DOHH2 (cell line): ENCODE results near the gene C19orf47.
A peak's percentile ranks its signal among the peaks of the same experiment; 100 is the strongest.

Source experiments
- H3F3A ChIP-seq: fragments of 200-600 bp; sonication (generic), shearing (Covaris generic); 2 replicates; pipeline ENCODE4 v1.6.0; 2016; ENCODE audit warnings: antibody characterized with exemption, mild to moderate bottlenecking; ENCODE audit not compliant: control insufficient read depth, insufficient read depth
- H3K27ac ChIP-seq: fragments of 200-600 bp; sonication (generic); 2 replicates; pipeline ENCODE4 v1.5.1; 2014; ENCODE audit warnings: low read depth, mild to moderate bottlenecking, low read length, moderate library complexity
- H3K27me3 ChIP-seq: fragments of 200-600 bp; sonication (generic); 2 replicates; pipeline ENCODE4 v1.6.1; 2014; ENCODE audit warnings: mild to moderate bottlenecking, low read length, mixed read lengths; ENCODE audit not compliant: control insufficient read depth
- H3K36me3 ChIP-seq: fragments of 200-600 bp; sonication (generic); 2 replicates; pipeline ENCODE4 v1.6.1; 2014; ENCODE audit warnings: mild to moderate bottlenecking, low read length, moderate library complexity, mixed read lengths; ENCODE audit not compliant: control insufficient read depth
- H3K4me1 ChIP-seq: fragments of 200-600 bp; sonication (generic); 2 replicates; pipeline ENCODE4 v1.6.1; 2014; ENCODE audit warnings: mild to moderate bottlenecking, low read length, mixed read lengths; ENCODE audit not compliant: control insufficient read depth
- H3K4me2 ChIP-seq: fragments of 200-600 bp; sonication (generic); 2 replicates; pipeline ENCODE4 v1.6.0; 2014; ENCODE audit warnings: mild to moderate bottlenecking, low read length, moderate library complexity
- H3K4me3 ChIP-seq: fragments of 200-600 bp; sonication (generic); 2 replicates; pipeline ENCODE4 v1.5.1; 2014; ENCODE audit warnings: mild to moderate bottlenecking, low read length, mixed read lengths
- H3K79me2 ChIP-seq: fragments of 200-600 bp; sonication (generic); 2 replicates; pipeline ENCODE4 v1.6.1; 2014; ENCODE audit warnings: mild to moderate bottlenecking, low read length, mixed read lengths; ENCODE audit not compliant: control insufficient read depth
- H3K9me2 ChIP-seq: fragments of 200-600 bp; sonication (generic); replicated peaks from 2 replicates; pipeline ENCODE4 v1.6.1; 2014; ENCODE audit warnings: mild to moderate bottlenecking, low read length, mixed read lengths; ENCODE audit not compliant: control insufficient read depth
- H3K9me3 ChIP-seq: fragments of 200-600 bp; sonication (generic); 2 replicates; pipeline ENCODE4 v1.6.1; 2014; ENCODE audit warnings: antibody characterized with exemption, low read length, mixed read lengths; ENCODE audit not compliant: control insufficient read depth, insufficient read depth
- H4K20me1 ChIP-seq: fragments of 200-600 bp; sonication (generic); 2 replicates; pipeline ENCODE4 v1.6.0; 2014; ENCODE audit warnings: low read depth, mild to moderate bottlenecking, antibody characterized with exemption, low read length, moderate library complexity; ENCODE audit not compliant: control insufficient read depth, insufficient read depth
- CTCF ChIP-seq: fragments of 200-600 bp; sonication (generic); IDR thresholded peaks from one replicate; pipeline ENCODE4 v1.5.1; 2014; ENCODE audit warnings: antibody characterized with exemption, mild to moderate bottlenecking, low read depth, low read length; ENCODE audit not compliant: poor library complexity, severe bottlenecking
- EZH2phosphoT487 ChIP-seq: fragments of 200-600 bp; sonication (generic); IDR thresholded peaks from 2 replicates; pipeline ENCODE4 v1.6.1; 2017; ENCODE audit warnings: borderline replicate concordance, mild to moderate bottlenecking, antibody characterized with exemption, low read length, moderate library complexity, mixed read lengths

Gene C19orf47

DNA sequence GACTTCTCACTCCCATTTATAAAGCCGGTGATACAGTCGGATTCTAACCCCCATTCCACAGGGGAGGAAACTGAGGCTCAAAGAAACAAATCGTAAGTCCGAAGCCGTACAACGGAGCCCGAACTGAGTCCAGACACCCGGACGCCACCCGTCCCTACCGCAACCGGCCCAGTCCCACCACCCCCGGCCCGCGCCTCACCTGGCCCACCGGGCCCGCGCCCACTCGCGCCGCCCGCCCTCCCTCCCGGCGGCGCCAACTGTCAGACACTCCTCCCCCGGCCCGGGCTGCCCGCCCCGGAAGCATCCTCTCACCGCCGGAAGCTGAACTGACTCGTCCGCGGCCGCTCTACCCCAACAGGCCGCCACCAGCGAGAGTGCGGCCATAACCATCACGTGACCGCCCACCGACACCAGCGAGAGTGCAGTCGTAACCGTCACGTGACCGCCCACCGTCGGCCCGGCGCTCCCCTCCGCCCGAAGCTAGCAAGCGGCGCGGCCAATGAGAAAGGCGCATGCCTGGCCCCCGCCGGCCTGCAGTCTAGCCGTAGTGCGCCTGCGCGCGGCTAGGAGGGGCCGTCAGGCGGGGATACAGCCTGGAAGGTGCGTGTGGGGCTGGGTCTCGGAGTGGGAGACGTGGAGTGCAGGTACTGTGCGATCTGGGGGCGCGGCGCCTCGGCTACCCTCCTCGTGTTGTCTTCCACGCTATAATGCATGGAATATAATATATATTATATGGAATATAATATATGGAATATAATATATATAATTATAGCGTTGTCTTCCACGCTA is at the start of gene C19orf47, which contains the start of gene PLD3:
Gene C19orf47 (minus strand): TSS at position 273 of the 789 bp plus-strand sequence. CDS start 6,540 bp downstream, outside the sequence.
Gene PLD3 (plus strand): TSS at position 571 of the 789 bp plus-strand sequence. CDS start 17,789 bp downstream, outside the sequence.
- H3K79me2 ChIP-seq: peaks cover 48% of the 10 kb centered on the region

DNA sequence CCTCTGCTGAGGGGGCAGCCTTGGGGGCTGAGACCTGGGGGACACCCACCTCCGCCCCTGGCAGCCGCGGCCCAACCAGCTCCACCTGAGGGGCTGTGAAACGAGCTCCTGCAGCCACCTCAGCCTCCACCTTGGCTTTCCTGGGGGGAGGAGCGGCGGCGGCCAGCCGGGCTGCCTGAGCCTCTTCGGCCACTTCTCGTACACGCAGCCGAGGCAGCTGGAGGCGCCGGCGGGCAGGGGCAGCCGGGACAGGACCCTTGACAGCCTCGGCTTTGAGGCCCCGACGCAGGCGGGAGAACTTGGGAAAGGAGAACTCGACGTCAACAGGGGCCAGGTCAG is 49.3 kb upstream of the C19orf47 start:
- Histone ChIP-seq H3K27me3 (no peaks in the 10 kb centered on the region), H3K9me3 (no peaks in the 10 kb centered on the region), H3K4me3 (no peak overlapping the region), H4K20me1 (no peaks in the 10 kb centered on the region), H3K79me2 (no peaks in the 10 kb centered on the region), H3K9me2 (no peaks in the 10 kb centered on the region), H3K27ac (no peak overlapping the region), H3K4me2 (no peak overlapping the region), H3K4me1 (no peaks in the 10 kb centered on the region), H3K36me3 (no peaks in the 10 kb centered on the region), H3F3A (no peaks in the 10 kb centered on the region)
- TF ChIP-seq CTCF (no peak), EZH2phosphoT487 (no peak)

More for the DNA sequence above, at the start of gene C19orf47, which contains the start of gene PLD3:
- Histone ChIP-seq H3K4me1 (peaks cover 13% of the 10 kb centered on the region), H3K4me3 (peak within 1 kb of the TSS; percentile 79), H3K9me3 (no peaks in the 10 kb centered on the region), H3K27ac (peak within 1 kb of the TSS; percentile 48), H3K27me3 (no peaks in the 10 kb centered on the region), H3F3A (peaks cover 3% of the 10 kb centered on the region; the same call in 1 of the 2 replicates), H3K9me2 (no peaks in the 10 kb centered on the region), H3K4me2 (peak within 1 kb of the TSS; percentile 77), H4K20me1 (no peaks in the 10 kb centered on the region; the same call in 1 of the 2 replicates), H3K36me3 (peaks cover 14% of the 10 kb centered on the region)
- no peak for TF ChIP-seq CTCF

DNA sequence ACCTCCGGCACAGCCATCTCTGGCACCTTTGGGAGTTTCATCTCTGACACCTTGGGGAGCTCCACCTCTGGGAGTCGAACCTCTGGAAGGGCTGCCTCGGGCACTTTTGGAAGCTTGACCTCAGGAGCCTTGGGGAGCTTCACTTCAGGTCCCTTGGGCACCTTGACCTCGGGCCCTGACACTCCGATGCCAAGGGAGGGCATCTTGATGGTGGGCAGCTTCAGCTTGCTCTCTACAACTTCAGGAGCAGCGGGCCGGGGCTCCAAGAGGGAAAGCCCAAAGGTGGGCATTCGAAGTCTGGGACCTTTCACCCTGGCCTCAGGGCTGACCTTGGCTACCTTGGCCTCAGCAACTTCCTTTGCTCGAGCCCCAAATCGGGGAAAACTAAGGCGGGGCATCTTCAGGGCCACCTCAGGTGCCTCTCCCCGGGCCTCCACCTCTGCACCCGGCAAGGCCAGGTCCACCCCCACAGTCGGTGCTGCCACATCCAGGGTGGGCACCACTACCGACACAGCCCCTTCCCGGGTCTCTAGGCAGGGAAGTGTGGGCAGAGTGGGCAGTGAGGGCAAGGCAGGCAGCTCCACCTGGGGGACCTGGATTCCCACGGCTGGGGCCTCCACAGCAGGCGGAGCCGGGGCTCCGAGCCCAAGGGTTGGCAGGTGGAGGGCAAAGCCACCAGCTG is 48.8 kb upstream of the C19orf47 start:
- Histone ChIP-seq H3K4me1 (no peaks in the 10 kb centered on the region), H3K79me2 (no peaks in the 10 kb centered on the region), H4K20me1 (no peaks in the 10 kb centered on the region), H3K4me2 (no peak overlapping the region), H3K9me2 (no peaks in the 10 kb centered on the region), H3K9me3 (no peaks in the 10 kb centered on the region), H3K27me3 (no peaks in the 10 kb centered on the region), H3F3A (no peaks in the 10 kb centered on the region), H3K4me3 (no peak overlapping the region), H3K27ac (no peak overlapping the region), H3K36me3 (no peaks in the 10 kb centered on the region)
- TF ChIP-seq CTCF (no peak), EZH2phosphoT487 (no peak)
